HepG2 (cell line): Measurements from ENCODE around the gene NDNF. TPM values are rescaled to one million over a fixed set of nuclear protein-coding genes. Genes with fewer than 3 reads are reported as not detected.

ENCODE experiments used
- ATAC-seq: fragments of 200-7000 bp; cut with Tn5 transposase; 3 replicates; pipeline ENCODE4 v1.9.1; 2020; ENCODE audit warnings: mild to moderate bottlenecking, moderate library complexity
- BruUV-seq: library from RNA; stranded (reverse); fragments of 400-500 nt; replicated peaks from 2 replicates; lab custom pipeline; 2021; lab: Mats Ljungman, UMichigan
- CTCF ChIA-PET: fragments of 300-600 bp; formaldehyde crosslinking; extraction: SDS; loops from one replicate; lab custom pipeline; 2021; ENCODE audit warnings: low total read pairs, inconsistent platforms, low intra/inter-chr PET ratio; lab: Yijun Ruan, JAX
- POLR2A ChIA-PET: fragments of 350-600 bp; sonication (Branson Sonifier 250); formaldehyde crosslinking; loops from one replicate; lab custom pipeline; 2020; ENCODE audit warnings: antibody characterized with exemption, inconsistent platforms; lab: Yijun Ruan, JAX
- DNase-seq: peaks from one replicate; pipeline ENCODE4 v3.0.0-alpha.2; 2015; ENCODE audit warnings: low spot score
- FAIRE-seq: peaks from 3 replicates; lab custom pipeline; 2011; peaks lifted over from hg19 to GRCh38; lab: Jason Lieb, UNC
- H2AFZ ChIP-seq: one replicate; pipeline ENCODE4 v1.6.1; 2011; ENCODE audit warnings: low read length, inconsistent platforms
- H3K27ac ChIP-seq: fragments of 300-600 bp; 3 replicates; pipeline ENCODE4 v1.8.0; 2011; ENCODE audit warnings: mixed run types, mild to moderate bottlenecking, mixed read lengths, low read length, inconsistent platforms; ENCODE audit not compliant: insufficient read depth; ENCODE audit errors: extremely low read length
- H3K27me3 ChIP-seq, 2 experiments: fragments of 200-600 bp in 1 of 2; 2 replicates in 1 of 2; 3 replicates in 1 of 2; pipeline versions ENCODE4 v1.6.0 to v1.8.0; 2011; ENCODE audit warnings: low read length in 2 of 2, mild to moderate bottlenecking in 2 of 2, moderate library complexity in 2 of 2, inconsistent platforms in 1 of 2; ENCODE audit not compliant: insufficient read depth in 2 of 2, control insufficient read depth in 1 of 2
- H3K36me3 ChIP-seq, 2 experiments: fragments of 200-600 bp in 1 of 2; replicated peaks in 1 of 2; 2 replicates in 1 of 2; 3 replicates in 1 of 2; pipeline versions ENCODE4 v1.5.1 to v1.8.0; 2011; ENCODE audit warnings: low read length in 2 of 2, inconsistent platforms in 1 of 2; ENCODE audit not compliant: insufficient read depth in 2 of 2, control insufficient read depth in 1 of 2
- H3K4me1 ChIP-seq: 2 replicates; pipeline ENCODE4 v1.5.1; 2012; ENCODE audit warnings: low read length, inconsistent platforms; ENCODE audit not compliant: insufficient read depth
- H3K4me2 ChIP-seq: 2 replicates; pipeline ENCODE4 v1.6.0; 2011; ENCODE audit warnings: low read depth, low read length, inconsistent platforms
- H3K4me3 ChIP-seq, 3 experiments: fragments of 200-600 bp in 1 of 3; sonication (generic), shearing (Covaris generic) in 1 of 3; replicated peaks in 1 of 3; 2 replicates each; pipeline ENCODE4 v1.5.1; 2011 to 2016; ENCODE audit warnings: low read length in 3 of 3, inconsistent platforms in 2 of 3, low read depth in 2 of 3, mild to moderate bottlenecking in 2 of 3, control low read depth in 1 of 3, mixed read lengths in 1 of 3; ENCODE audit not compliant: insufficient read depth in 1 of 3
- H3K79me2 ChIP-seq: one replicate; pipeline ENCODE4 v1.6.1; 2011; ENCODE audit warnings: low read length, inconsistent platforms; ENCODE audit not compliant: insufficient read depth
- H3K9ac ChIP-seq: 2 replicates; pipeline ENCODE4 v1.6.0; 2011; ENCODE audit warnings: mild to moderate bottlenecking, low read depth, low read length, inconsistent platforms; ENCODE audit not compliant: insufficient read depth
- H3K9me3 ChIP-seq: 2 replicates; pipeline ENCODE4 v1.5.1; 2012; ENCODE audit warnings: mild to moderate bottlenecking, low read length
- H4K20me1 ChIP-seq: 2 replicates; pipeline ENCODE4 v1.6.0; 2011; ENCODE audit warnings: inconsistent platforms, mild to moderate bottlenecking, low read length, moderate library complexity; ENCODE audit not compliant: insufficient read depth
- CCAR2 ChIP-seq: fragments of 200-400 bp; formaldehyde crosslinking; optimal IDR thresholded peaks from 2 replicates; pipeline ENCODE3; 2018; ENCODE audit warnings: low read depth, mild to moderate bottlenecking, low read length, moderate library complexity
- GTF2F1 ChIP-seq: fragments of 150-350 bp; IDR thresholded peaks from 2 replicates; pipeline ENCODE4 v1.6.1; 2014; ENCODE audit warnings: low read length
- ISL2 ChIP-seq: sonication (generic); formaldehyde crosslinking; IDR thresholded peaks from 2 replicates; pipeline ENCODE4 v1.5.0; 2020; ENCODE audit warnings: missing genetic modification reagents
- KMT2B ChIP-seq: IDR thresholded peaks from 2 replicates; pipeline ENCODE4 v1.6.1; 2016; ENCODE audit warnings: missing genetic modification reagents, missing compliant biosample characterization
- LRRFIP1 ChIP-seq: sonication (generic); formaldehyde crosslinking; conservative IDR thresholded peaks from 2 replicates; pipeline ENCODE4 v1.4.0; 2020; ENCODE audit warnings: missing genetic modification reagents
- MYNN ChIP-seq: sonication (generic); formaldehyde crosslinking; IDR thresholded peaks from 2 replicates; pipeline ENCODE4 v1.4.0; 2020; ENCODE audit warnings: mild to moderate bottlenecking, low read depth, missing genetic modification reagents
- PRPF4 ChIP-seq: fragments of 200-400 bp; formaldehyde crosslinking; IDR thresholded peaks from 2 replicates; pipeline ENCODE4 v1.6.1; 2016; ENCODE audit warnings: low read length, low read depth; ENCODE audit not compliant: poor library complexity, severe bottlenecking
- RFX5 ChIP-seq: IDR thresholded peaks from 2 replicates; pipeline ENCODE4 v1.6.1; 2011; ENCODE audit warnings: low read depth, low read length, improper control_type of control experiment
- SMC3 ChIP-seq: IDR thresholded peaks from 2 replicates; pipeline ENCODE4 v1.6.1; 2011; ENCODE audit warnings: low read length, improper control_type of control experiment
- XRCC5 ChIP-seq: fragments of 200-400 bp; formaldehyde crosslinking; optimal IDR thresholded peaks from 2 replicates; pipeline ENCODE3; 2017; ENCODE audit warnings: mild to moderate bottlenecking, low read length
- ZFP36L2 ChIP-seq: sonication (generic); formaldehyde crosslinking; IDR thresholded peaks from 2 replicates; pipeline ENCODE4 v1.4.0; 2020; ENCODE audit warnings: missing genetic modification reagents
- ZNF431 ChIP-seq: sonication (generic); formaldehyde crosslinking; IDR thresholded peaks from 2 replicates; pipeline ENCODE4 v1.9.0; 2022; ENCODE audit warnings: missing genetic modification reagents, low read depth, mild to moderate bottlenecking, borderline replicate concordance
- ZNF513 ChIP-seq: sonication (generic); formaldehyde crosslinking; conservative IDR thresholded peaks from 2 replicates; pipeline ENCODE4 v1.5.0; 2020; ENCODE audit warnings: missing genetic modification reagents
- ZNF713 ChIP-seq: sonication (generic); formaldehyde crosslinking; IDR thresholded peaks from 2 replicates; pipeline ENCODE4 v1.4.0; 2020; ENCODE audit warnings: mild to moderate bottlenecking, missing genetic modification reagents
- ZNF816 ChIP-seq: sonication (generic); formaldehyde crosslinking; IDR thresholded peaks from 2 replicates; pipeline ENCODE4 v1.8.0; 2022; ENCODE audit warnings: missing genetic modification reagents, mild to moderate bottlenecking, borderline replicate concordance
- WGBS: methylation state at CpG from one replicate; pipeline ENCODE4 v1.1.6; 2017; ENCODE audit warnings: low lambda C conversion rate; 5-methylcytosine and 5-hydroxymethylcytosine counted together
- in situ Hi-C: cut with HindIII; loops from 2 replicates; pipeline ENCODE4 v1.10.0; 2017; ENCODE audit warnings: low pct_unique_long_range_greater_than_20kb; ENCODE audit not compliant: extremely low pct_ligation_motif_present
- intact Hi-C: fragments of 100-400 bp; cut with micrococcal nuclease; formaldehyde crosslinking; loops from one replicate; pipeline ENCODE4 v1.10.0; 2022; ENCODE audit not compliant: unreplicated experiment
- polyA plus RNA-seq, 8 experiments: library from polyadenylated mRNA; depleted of rRNA in 3 of 8; stranded (reverse) in 7 of 8; unstranded in 1 of 8; fragments of >200 nt; fragmentation: Illumina TruSeq in 4 of 8; extraction: Trizol in 4 of 8; gene quantifications; 2 replicates each; pipeline versions ENCODE4 v1.2.1 to v1.2.3, GENCODE V29; 2011 to 2016; ENCODE audit warnings: low read depth in 4 of 8, missing spikeins in 1 of 8, mixed read lengths in 1 of 8; ENCODE audit not compliant: insufficient read depth in 1 of 8
- total RNA-seq, 5 experiments: library from RNA; depleted of rRNA; stranded (reverse); fragments of >200 nt; fragmentation: Illumina TruSeq; extraction: Trizol; gene quantifications; 2 replicates each; pipeline ENCODE4 v1.2.3, GENCODE V29; 2016; ENCODE audit warnings: low read depth in 1 of 5
- TF ChIP-seq, protein P1 (sequence below): sonication (generic); formaldehyde crosslinking; IDR thresholded peaks from 2 replicates; pipeline ENCODE4 v1.5.0; 2020; ENCODE audit warnings: missing genetic modification reagents, mild to moderate bottlenecking, borderline replicate concordance
- TF ChIP-seq, protein P2 (sequence below): sonication (generic); formaldehyde crosslinking; IDR thresholded peaks from 2 replicates; pipeline ENCODE4 v1.4.0; 2020; ENCODE audit warnings: mild to moderate bottlenecking, missing genetic modification reagents

NDNF gene
- total and polyA plus RNA-seq, 2 of the 13 experiments (the other 11 are each of a cell fraction or from before 2014, with no cell fraction given) = not detected

DNA sequence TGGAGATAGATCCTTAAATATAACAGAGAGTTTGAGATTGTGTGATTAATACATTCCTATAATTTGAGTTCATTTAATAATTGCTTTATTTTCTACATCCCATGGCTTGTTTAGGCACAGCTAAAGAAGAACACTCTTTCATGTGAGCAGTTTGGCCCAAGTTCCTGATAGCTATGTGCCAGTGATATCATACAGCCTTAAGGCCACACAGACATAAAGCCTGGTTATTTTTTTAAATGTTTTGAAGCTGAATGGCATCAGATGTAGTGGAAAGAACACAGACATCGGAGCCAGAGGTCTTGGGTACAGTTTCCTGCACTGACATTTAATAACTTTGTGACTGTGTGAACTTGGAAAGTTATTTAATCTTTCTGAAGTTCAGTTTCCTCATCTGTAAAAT lies 7.0 kb upstream of the NDNF start (continued):
- TF ChIP-seq LRRFIP1 = no peak

DNA sequence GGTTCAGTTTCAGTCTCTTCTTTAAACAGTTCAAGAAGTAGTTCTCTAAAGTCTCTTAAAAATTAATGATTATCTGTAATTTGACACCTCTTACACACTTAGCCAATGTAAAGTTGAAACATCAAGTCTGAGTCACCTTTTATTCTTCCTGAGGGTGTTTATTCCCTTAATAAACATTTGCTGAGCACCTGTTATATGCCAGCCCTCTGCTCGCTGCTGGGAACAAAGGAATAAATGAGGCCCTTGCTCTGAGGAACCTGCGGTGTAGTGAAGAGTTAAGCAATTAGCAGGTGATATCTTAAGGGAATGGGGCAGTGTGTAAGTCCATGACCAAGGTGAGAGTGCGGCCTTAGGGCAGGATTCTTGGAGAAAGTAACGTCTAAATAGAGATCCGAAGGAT lies 5.2 kb upstream of the NDNF start:
- DNase-seq (no peak), FAIRE-seq (no peak), ATAC-seq (no peak)
- ChIA-PET POLR2A (no interaction called here), CTCF (no interaction called here)
- H3K36me3 ChIP-seq = no peaks in the 10 kb centered on the region
- no peak overlapping the region for H3K4me2 ChIP-seq
- no peaks in the 10 kb centered on the region for H4K20me1 ChIP-seq
- no peak overlapping the region for H2AFZ ChIP-seq
- in situ Hi-C loops (no loop called here), intact Hi-C loops (no loop called here)
- H3K9ac ChIP-seq = no peak overlapping the region
- H3K27ac ChIP-seq = no peak overlapping the region
- no peak overlapping the region for H3K4me3 ChIP-seq
- peaks cover 1 to 19% of the 10 kb centered on the region in 2 experiments; a peak in 4 of 5 replicates for H3K27me3 ChIP-seq
- H3K79me2 ChIP-seq = no peaks in the 10 kb centered on the region
- WGBS = 13% methylated on average over 5 of the region's 5 CpGs
- BruUV-seq = no TSS peak
- no peaks in the 10 kb centered on the region for H3K9me3 ChIP-seq
- peaks cover 6% of the 10 kb centered on the region; the same call in 1 of the 2 replicates for H3K4me1 ChIP-seq
- TF ChIP-seq, protein P1, sequence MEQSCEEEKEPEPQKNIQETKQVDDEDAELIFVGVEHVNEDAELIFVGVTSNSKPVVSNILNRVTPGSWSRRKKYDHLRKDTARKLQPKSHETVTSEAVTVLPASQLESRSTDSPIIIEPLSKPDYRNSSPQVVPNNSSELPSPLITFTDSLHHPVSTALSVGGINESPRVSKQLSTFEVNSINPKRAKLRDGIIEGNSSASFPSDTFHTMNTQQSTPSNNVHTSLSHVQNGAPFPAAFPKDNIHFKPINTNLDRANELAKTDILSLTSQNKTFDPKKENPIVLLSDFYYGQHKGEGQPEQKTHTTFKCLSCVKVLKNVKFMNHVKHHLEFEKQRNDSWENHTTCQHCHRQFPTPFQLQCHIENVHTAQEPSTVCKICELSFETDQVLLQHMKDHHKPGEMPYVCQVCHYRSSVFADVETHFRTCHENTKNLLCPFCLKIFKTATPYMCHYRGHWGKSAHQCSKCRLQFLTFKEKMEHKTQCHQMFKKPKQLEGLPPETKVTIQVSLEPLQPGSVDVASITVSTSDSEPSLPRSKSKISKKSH (CRISPR knock-in tag) = no peak
- no peak for TF ChIP-seq MYNN
- no peak for TF ChIP-seq ZFP36L2 (CRISPR knock-in tag)
- no peak for TF ChIP-seq GTF2F1
- no peak for TF ChIP-seq ZNF431 (CRISPR knock-in tag)
- TF ChIP-seq ZNF513 (CRISPR knock-in tag) = no peak
- TF ChIP-seq, protein P2, sequence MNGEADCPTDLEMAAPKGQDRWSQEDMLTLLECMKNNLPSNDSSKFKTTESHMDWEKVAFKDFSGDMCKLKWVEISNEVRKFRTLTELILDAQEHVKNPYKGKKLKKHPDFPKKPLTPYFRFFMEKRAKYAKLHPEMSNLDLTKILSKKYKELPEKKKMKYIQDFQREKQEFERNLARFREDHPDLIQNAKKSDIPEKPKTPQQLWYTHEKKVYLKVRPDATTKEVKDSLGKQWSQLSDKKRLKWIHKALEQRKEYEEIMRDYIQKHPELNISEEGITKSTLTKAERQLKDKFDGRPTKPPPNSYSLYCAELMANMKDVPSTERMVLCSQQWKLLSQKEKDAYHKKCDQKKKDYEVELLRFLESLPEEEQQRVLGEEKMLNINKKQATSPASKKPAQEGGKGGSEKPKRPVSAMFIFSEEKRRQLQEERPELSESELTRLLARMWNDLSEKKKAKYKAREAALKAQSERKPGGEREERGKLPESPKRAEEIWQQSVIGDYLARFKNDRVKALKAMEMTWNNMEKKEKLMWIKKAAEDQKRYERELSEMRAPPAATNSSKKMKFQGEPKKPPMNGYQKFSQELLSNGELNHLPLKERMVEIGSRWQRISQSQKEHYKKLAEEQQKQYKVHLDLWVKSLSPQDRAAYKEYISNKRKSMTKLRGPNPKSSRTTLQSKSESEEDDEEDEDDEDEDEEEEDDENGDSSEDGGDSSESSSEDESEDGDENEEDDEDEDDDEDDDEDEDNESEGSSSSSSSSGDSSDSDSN (CRISPR knock-in tag) = no peak
- no peak for TF ChIP-seq ZNF713
- no peak for TF ChIP-seq SMC3
- no peak for TF ChIP-seq ISL2 (CRISPR knock-in tag)
- no peak for TF ChIP-seq ZNF816
- no peak for TF ChIP-seq RFX5
- no peak for TF ChIP-seq CCAR2
- TF ChIP-seq KMT2B = no peak
- TF ChIP-seq PRPF4 = no peak
- TF ChIP-seq XRCC5 = no peak
